Muscle layer of duodenum (tissue), 2 donors: ENCODE measurements around the gene SYDE2.

Experiments used
- H3K27ac ChIP-seq: one replicate; pipeline ENCODE4 v1.7.0; 2013; ENCODE audit warnings: mild to moderate bottlenecking, low read length
- H3K27me3 ChIP-seq: one replicate; pipeline ENCODE4 v1.7.0; 2013; ENCODE audit warnings: low read depth, mild to moderate bottlenecking, control low read depth, low read length
- H3K36me3 ChIP-seq, 2 donors: one replicate each; pipeline ENCODE4 v1.7.0; 2013; ENCODE audit warnings: low read length in 2 of 2, control low read depth in 1 of 2, mild to moderate bottlenecking in 1 of 2; ENCODE audit not compliant: insufficient read depth in 2 of 2, control insufficient read depth in 1 of 2
- H3K4me1 ChIP-seq, 2 donors: one replicate each; pipeline ENCODE4 v1.7.0; 2013; ENCODE audit warnings: low read length in 2 of 2, mild to moderate bottlenecking in 2 of 2, control low read depth in 1 of 2, moderate library complexity in 1 of 2; ENCODE audit not compliant: insufficient read depth in 2 of 2, control insufficient read depth in 1 of 2
- H3K4me3 ChIP-seq, 2 donors: one replicate each; pipeline ENCODE4 v1.7.0; 2013; ENCODE audit warnings: low read length in 2 of 2, low read depth in 1 of 2, mild to moderate bottlenecking in 1 of 2
- H3K9me3 ChIP-seq, 2 donors: one replicate each; pipeline ENCODE4 v1.7.0; 2013; ENCODE audit warnings: low read length in 2 of 2, control low read depth in 1 of 2, mild to moderate bottlenecking in 1 of 2; ENCODE audit not compliant: control insufficient read depth in 1 of 2
- donor health status: healthy.

SYDE2 gene

DNA sequence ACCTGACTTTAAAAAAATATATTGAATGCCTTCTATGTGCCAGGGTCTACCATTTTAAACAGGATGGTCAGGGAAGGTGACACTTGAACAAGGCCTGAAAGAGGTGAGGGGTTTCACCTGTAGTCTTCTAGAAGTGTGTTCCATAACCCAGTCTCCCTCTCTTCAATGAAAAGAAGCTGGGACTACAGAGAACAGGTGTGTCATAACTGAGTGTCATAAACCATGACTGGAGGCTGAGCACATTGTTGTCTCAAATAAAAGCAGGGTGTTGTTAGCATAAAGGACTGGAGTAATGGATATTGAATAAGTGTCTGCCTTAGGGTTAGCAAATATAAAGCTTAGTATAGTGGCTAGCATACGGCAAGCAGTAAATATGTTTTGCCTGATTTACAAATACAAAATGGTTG lies 65.4 kb downstream of the SYDE2 start:
- Histone ChIP-seq H3K27ac (no peak overlapping the region), H3K4me3 (no peak overlapping the region), H3K4me1 (no peaks in the 10 kb centered on the region), H3K27me3 (no peaks in the 10 kb centered on the region), H3K9me3 (no peaks in the 10 kb centered on the region), H3K36me3 (no peaks in the 10 kb centered on the region)

DNA sequence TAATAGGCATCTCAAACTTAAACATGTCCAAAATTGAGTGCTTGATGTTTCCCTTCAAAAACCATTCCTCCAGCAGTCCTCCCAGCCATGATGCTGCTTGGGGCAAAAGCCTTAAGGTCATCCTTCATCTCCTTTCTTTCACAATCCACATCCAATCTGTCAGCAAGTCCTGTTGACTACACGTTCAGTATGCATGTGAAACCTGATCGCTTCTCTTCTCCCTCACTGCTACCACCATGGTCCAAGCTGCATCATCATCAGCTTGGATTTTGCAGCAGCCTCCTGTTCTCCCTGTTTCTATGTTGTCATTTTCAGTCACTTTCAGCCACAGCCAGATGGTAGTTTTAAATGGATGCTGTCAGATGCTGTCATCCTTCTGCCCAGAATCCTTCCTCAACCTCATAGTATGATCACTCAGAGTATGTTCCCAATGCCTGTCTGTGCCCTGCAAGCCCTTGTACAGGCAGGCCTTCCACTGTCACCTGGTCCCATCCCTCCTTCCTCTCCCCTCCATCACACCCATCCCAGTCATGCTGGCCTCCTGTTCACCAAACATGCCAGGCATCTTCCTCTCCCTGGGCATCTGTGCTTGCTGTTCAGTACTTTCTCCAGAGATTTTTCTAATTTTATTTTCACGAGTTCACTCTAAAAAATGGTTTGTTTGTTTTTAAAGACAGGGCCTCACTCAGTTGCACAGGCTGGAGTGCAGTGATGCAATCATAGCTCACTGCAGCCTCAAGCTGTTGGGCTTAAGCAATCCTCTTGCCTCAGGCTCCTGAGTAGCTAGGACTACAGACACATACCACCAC lies 66.0 kb downstream of the SYDE2 start:
- Histone ChIP-seq H3K9me3 (no peaks in the 10 kb centered on the region), H3K27me3 (no peaks in the 10 kb centered on the region), H3K4me3 (no peak overlapping the region), H3K4me1 (no peaks in the 10 kb centered on the region), H3K36me3 (no peaks in the 10 kb centered on the region), H3K27ac (no peak overlapping the region)

DNA sequence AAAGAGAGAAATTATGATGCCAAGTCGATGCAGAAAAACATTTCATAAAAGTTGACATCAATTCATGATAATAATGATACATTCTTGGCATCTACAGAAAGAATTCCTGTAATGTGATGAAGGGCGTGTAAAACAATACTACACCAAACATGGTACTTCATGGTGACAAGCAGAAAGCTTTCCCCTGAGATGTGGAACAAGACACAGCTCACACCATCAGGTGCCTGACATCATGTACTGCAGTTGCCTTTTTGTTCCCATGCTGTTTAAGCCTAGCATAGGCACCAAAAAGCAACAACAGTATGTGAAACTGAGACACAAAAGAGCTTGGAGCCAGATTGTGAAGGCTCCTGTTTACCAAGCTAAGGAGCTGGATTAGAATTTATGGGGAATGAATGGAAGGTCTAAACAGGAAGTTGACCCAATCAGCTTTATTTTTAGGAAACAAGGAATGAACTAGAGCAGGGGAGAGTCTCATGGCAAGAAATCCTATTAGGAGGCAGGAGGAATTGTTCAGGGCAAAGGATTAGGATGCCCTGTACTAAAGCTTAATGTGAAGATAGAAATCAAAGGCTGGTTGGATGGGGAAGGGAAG lies 67.2 kb downstream of the SYDE2 start:
- H3K9me3 ChIP-seq, result no peaks in the 10 kb centered on the region
- H3K4me1 ChIP-seq, result no peaks in the 10 kb centered on the region
- no peaks in the 10 kb centered on the region for H3K36me3 ChIP-seq
- H3K27me3 ChIP-seq, result no peaks in the 10 kb centered on the region
- no peak overlapping the region for H3K27ac ChIP-seq
- no peak overlapping the region for H3K4me3 ChIP-seq

DNA sequence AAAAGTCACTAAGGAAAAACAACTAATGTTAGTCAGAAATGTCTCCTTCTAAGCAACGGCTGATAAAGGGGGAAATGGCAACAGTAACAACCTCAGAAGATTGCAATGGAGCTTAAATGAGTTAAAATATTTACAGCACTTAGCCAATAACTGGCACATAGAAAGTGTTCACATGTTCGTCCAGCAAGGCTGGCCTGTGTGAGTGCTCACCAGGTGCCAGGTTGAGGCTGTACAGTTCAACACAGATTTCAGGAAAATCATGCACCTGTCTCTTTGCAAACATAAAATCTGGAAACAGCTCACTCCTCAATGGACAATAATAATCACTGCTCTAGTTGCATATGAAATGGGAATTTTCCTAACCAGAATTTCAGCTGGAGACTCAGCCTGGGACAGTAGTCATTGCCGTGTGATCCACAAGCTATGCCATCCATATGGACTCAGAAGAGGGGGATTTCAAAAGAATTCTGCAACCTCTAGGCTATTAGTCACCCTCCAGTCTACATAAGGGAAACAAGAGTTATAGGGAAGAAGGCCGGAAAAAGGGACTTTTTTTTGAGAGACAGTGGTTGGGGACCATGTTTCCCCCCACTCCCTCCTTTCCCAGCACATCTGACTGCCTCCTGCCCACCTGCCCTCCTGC lies 68.6 kb downstream of the SYDE2 start:
- no peaks in the 10 kb centered on the region for H3K36me3 ChIP-seq
- H3K27ac ChIP-seq, result no peak overlapping the region
- H3K27me3 ChIP-seq, result no peaks in the 10 kb centered on the region
- H3K9me3 ChIP-seq, result no peaks in the 10 kb centered on the region
- H3K4me3 ChIP-seq, result no peak overlapping the region
- H3K4me1 ChIP-seq, result no peaks in the 10 kb centered on the region

DNA sequence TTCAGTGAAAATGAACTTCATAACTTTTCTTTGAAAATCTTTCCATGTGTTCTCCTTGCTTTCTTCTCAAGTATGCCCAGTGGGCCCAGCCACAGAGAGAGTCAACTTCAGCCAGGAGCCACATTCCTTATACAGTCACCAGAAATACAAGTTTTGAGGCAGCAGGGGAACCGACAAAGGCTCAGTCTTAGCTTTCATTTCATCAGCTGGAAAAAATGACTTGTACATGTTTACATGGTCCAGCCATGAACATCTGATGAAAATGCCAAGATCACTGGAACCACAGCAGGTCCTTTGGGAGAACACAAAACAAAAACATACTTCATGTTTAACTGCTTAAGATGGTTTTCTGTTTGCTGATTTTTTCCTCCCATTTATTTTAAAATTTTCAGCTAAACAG lies 72.5 kb downstream of the SYDE2 start:
- H3K27me3 ChIP-seq, result no peaks in the 10 kb centered on the region
- H3K36me3 ChIP-seq, result no peaks in the 10 kb centered on the region

DNA sequence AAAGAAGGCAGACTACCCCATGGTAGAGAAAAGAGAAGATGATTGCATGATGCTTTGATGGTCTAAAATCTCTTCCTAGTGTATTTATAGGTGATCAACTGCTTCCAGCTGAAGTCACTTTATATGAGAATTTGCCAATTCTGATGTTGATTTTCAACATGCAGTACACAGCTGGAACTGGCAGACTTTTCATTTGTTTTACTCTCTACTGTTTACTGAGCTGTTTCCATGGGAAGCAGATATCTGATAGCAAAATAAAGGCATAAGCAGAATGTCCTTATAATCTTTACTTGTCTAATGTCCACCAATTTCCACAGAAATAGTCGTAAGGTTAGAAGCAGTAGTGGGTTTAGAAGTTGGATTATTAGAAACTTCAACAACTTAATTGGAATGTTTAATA lies 74.9 kb downstream of the SYDE2 start:
- Histone ChIP-seq H3K4me1 (no peaks in the 10 kb centered on the region), H3K27me3 (no peaks in the 10 kb centered on the region), H3K27ac (no peak overlapping the region), H3K4me3 (no peak overlapping the region), H3K9me3 (no peaks in the 10 kb centered on the region), H3K36me3 (no peaks in the 10 kb centered on the region)

More for the DNA sequence above, 72.5 kb downstream of the SYDE2 start:
- H3K27ac ChIP-seq, result no peak overlapping the region
- H3K4me3 ChIP-seq, result no peak overlapping the region
- H3K9me3 ChIP-seq, result no peaks in the 10 kb centered on the region
- H3K4me1 ChIP-seq, result no peaks in the 10 kb centered on the region

DNA sequence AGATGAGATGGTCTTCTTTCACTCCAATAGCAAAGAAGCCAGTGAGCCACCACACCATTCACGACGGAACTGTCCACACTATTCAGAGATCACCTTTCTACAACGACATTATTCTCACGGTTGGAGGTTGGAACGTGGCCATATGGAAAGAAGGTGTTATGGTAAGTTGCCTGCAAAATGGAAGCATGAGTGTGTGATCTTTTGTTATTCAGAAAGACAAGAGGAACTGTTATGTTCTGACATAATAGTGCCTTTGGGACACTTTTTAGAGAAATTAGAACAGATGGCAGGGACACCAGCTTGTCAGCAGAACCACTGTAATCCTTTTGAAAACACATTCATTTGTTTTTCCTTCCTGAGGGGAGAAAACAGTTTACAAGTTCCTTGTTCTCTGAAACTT lies 76.7 kb downstream of the SYDE2 start:
- H3K9me3 ChIP-seq, result no peaks in the 10 kb centered on the region
- no peaks in the 10 kb centered on the region for H3K27me3 ChIP-seq
- H3K4me1 ChIP-seq, result no peaks in the 10 kb centered on the region
- no peaks in the 10 kb centered on the region for H3K36me3 ChIP-seq
- H3K4me3 ChIP-seq, result no peak overlapping the region
- H3K27ac ChIP-seq, result no peak overlapping the region

DNA sequence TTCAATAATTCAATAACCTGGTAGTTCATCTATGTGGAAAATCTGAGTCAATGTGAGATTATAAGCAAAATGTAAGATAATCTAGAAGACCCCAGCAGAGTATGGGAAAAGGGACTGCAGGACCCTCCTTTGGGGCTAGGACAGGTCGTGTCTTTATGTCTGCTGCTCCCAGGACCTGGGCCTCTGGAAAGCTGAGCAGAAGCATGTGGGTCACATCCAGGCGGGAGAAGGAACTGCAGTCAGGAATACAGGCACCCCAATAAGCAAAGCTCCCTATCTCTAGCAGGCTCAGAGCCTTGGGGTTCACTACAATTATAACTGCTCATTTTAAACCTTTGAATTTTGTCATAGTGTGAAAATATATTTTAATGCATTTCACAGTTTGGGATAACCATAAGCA lies 78.6 kb downstream of the SYDE2 start:
- no peak overlapping the region for H3K4me3 ChIP-seq

DNA sequence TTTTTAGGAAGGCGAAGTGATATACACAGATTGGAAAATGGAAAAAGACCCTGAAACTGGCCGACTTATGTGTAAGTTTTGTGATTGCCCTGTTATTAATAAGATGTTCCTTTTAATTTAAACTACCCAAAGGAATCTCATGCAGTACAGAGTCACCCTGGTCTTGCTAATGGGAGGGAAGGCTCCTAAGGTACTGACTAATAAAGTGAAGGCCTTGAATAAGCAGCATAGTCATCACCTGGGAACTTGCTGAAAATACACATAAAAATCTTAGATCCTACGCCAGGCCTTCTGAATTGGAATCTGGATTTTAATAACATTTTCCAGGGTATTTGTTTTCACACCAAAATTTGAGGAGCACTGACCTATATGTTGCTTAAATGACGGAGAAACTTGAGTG lies 79.1 kb downstream of the SYDE2 start:
- Histone ChIP-seq H3K27me3 (no peaks in the 10 kb centered on the region), H3K4me1 (no peaks in the 10 kb centered on the region), H3K36me3 (no peaks in the 10 kb centered on the region), H3K9me3 (no peaks in the 10 kb centered on the region), H3K4me3 (no peak overlapping the region), H3K27ac (no peak overlapping the region)

More for the DNA sequence above, 78.6 kb downstream of the SYDE2 start:
- Histone ChIP-seq H3K27ac (no peak overlapping the region), H3K9me3 (no peaks in the 10 kb centered on the region), H3K36me3 (no peaks in the 10 kb centered on the region), H3K27me3 (no peaks in the 10 kb centered on the region), H3K4me1 (no peaks in the 10 kb centered on the region)

DNA sequence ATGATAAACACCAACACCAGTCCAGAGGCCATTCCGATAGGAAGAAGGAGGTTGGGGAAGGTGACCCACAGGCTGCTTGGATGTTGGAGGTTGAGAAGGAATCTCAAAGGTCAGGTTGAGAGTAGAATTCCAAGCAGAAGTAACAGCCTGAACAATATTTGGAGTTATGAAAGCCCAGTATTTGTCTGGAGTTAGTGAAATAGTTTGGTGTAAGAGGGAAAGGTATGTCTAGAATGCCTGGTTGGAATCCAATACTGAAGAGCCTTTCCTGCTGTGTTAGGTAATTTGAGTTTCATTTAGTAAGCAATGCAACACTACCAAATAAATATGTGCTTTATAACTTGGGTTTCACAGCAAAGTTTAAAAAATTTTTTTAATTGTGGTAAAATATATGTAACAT lies 82.1 kb downstream of the SYDE2 start:
- no peak overlapping the region for H3K27ac ChIP-seq
- H3K27me3 ChIP-seq, result no peaks in the 10 kb centered on the region
- H3K36me3 ChIP-seq, result no peaks in the 10 kb centered on the region
- no peak overlapping the region for H3K4me3 ChIP-seq
- H3K9me3 ChIP-seq, result no peaks in the 10 kb centered on the region
- H3K4me1 ChIP-seq, result no peaks in the 10 kb centered on the region

DNA sequence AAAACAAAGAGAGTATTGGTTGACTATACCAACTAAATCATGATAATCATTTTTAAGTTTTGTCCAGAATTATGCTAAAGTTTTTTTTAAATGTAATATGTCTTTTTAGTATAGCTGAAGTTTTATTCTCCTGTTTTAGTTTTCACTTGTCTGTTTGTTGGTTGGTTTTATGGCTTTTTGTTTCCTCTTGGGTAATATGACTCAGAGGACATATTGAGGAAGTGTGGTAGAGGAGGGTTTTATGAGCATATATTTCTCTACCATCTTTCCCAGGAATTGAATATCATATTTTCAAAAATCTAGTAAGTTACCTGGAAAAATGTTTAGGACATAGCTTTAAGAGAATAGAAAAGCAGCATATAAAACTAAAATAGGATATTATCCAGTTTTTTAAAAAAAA lies 84.0 kb downstream of the SYDE2 start:
- Histone ChIP-seq H3K27me3 (no peaks in the 10 kb centered on the region), H3K4me1 (no peaks in the 10 kb centered on the region), H3K4me3 (no peak overlapping the region), H3K36me3 (no peaks in the 10 kb centered on the region), H3K9me3 (no peaks in the 10 kb centered on the region), H3K27ac (no peak overlapping the region)
